HepG2 (cell line): ENCODE results near the gene TPM2. TPM values are rescaled to one million over a fixed set of nuclear protein-coding genes. Genes with fewer than 3 reads are reported as not detected.
A peak's percentile ranks its signal among the peaks of the same experiment; 100 is the strongest.

ENCODE experiments used
- SALL1 ChIP-seq: sonication (generic); formaldehyde crosslinking; IDR thresholded peaks from 2 replicates; pipeline ENCODE4 v1.8.0; 2022; ENCODE audit warnings: mild to moderate bottlenecking, missing genetic modification reagents
- SOX5 ChIP-seq: IDR thresholded peaks from 2 replicates; pipeline ENCODE4 v1.6.1; 2016; ENCODE audit warnings: borderline replicate concordance
- THAP11 ChIP-seq: IDR thresholded peaks from 2 replicates; pipeline ENCODE4 v1.6.1; 2016; ENCODE audit warnings: missing biosample characterization, missing genetic modification reagents
- ZMYM3 ChIP-seq: sonication (generic); formaldehyde crosslinking; IDR thresholded peaks from 2 replicates; pipeline ENCODE4 v1.5.1; 2020; ENCODE audit warnings: mild to moderate bottlenecking, missing genetic modification reagents
- ZNF543 ChIP-seq: sonication (generic); formaldehyde crosslinking; IDR thresholded peaks from 2 replicates; pipeline ENCODE4 v1.4.0; 2020; ENCODE audit warnings: mild to moderate bottlenecking, missing genetic modification reagents
- ZNF558 ChIP-seq: sonication (generic); formaldehyde crosslinking; IDR thresholded peaks from 2 replicates; pipeline ENCODE4 v1.9.0; 2022; ENCODE audit warnings: mild to moderate bottlenecking, missing genetic modification reagents, borderline replicate concordance
- polyA plus RNA-seq, 8 experiments: library from polyadenylated mRNA; depleted of rRNA in 3 of 8; stranded (reverse) in 7 of 8; unstranded in 1 of 8; fragments of >200 nt; fragmentation: Illumina TruSeq in 4 of 8; extraction: Trizol in 4 of 8; gene quantifications; 2 replicates each; pipeline versions ENCODE4 v1.2.1 to v1.2.3, GENCODE V29; 2011 to 2016; ENCODE audit warnings: low read depth in 4 of 8, missing spikeins in 1 of 8, mixed read lengths in 1 of 8; ENCODE audit not compliant: insufficient read depth in 1 of 8
- total RNA-seq, 5 experiments: library from RNA; depleted of rRNA; stranded (reverse); fragments of >200 nt; fragmentation: Illumina TruSeq; extraction: Trizol; gene quantifications; 2 replicates each; pipeline ENCODE4 v1.2.3, GENCODE V29; 2016; ENCODE audit warnings: low read depth in 1 of 5
- TF ChIP-seq, protein P1 (sequence below): IDR thresholded peaks from 2 replicates; pipeline ENCODE4 v1.6.1; 2018; ENCODE audit warnings: missing genetic modification reagents
- TF ChIP-seq, protein P2 (sequence below): IDR thresholded peaks from 2 replicates; pipeline ENCODE4 v1.6.1; 2016
- TF ChIP-seq, protein P3 (sequence below), 2 experiments: sonication (generic) in 1 of 2; formaldehyde crosslinking in 1 of 2; IDR thresholded peaks; 2 replicates each; pipeline versions ENCODE4 v1.4.0 to v1.6.1; 2016 to 2020; ENCODE audit warnings: borderline replicate concordance in 1 of 2, low read depth in 1 of 2, mild to moderate bottlenecking in 1 of 2, missing genetic modification reagents in 1 of 2
- TF ChIP-seq, protein P4 (sequence below): sonication (generic); formaldehyde crosslinking; IDR thresholded peaks from 2 replicates; pipeline ENCODE4 v1.4.0; 2020; ENCODE audit warnings: missing genetic modification reagents, borderline replicate concordance
- TF ChIP-seq, protein P5 (sequence below): sonication (generic); formaldehyde crosslinking; IDR thresholded peaks from 2 replicates; pipeline ENCODE4 v1.4.0; 2020; ENCODE audit warnings: missing genetic modification reagents, borderline replicate concordance

TPM2 gene
- total and polyA plus RNA-seq, 2 of the 13 experiments (the other 11 are each of a cell fraction or from before 2014, with no cell fraction given), result 3.1 to 10.7 TPM

DNA sequence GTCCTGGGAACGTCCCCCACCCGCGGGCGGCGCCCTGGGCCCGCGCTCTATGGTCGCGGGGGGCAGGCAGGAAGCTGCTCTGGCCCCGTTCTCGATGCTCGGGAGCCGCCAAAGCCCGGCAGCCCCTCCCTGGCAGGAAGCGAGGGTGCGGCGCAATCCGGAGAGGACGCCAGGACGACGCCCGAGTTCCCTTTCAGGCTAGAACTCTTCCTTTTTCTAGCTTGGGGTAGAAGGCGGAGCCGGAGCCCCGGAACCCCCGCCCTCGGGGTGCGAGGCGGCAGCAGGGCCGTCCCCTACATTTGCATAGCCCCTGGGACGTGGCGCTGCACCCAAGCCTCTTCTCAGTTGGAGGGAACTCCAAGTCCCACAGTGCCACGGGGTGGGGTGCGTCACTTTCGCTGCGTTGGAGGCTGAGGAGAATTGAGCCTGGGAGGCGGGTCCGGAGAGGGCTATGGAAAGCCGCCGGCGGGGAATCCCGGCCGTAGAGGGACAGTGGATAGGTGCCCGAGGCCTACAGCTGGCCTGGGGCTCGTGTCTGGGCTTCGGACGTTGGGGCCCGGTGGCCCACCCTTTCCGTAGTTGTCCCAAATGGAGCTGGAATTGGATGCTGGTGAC, 42.6 kb upstream of the TPM2 start, which contains the start of the genes CREB3 and TLN1 (continued):
- TF ChIP-seq ZMYM3 (CRISPR knock-in tag) (no peak; the same call in 1 of the 2 replicates), SALL1 (CRISPR knock-in tag) (peak; percentile 83), SOX5 (CRISPR knock-in tag) (peak; percentile 53; the same call in 1 of the 2 replicates), ZNF543 (CRISPR knock-in tag) (0 out of 2 replicates have a peak, but pooled peaks have one; percentile 75), ZNF558 (CRISPR knock-in tag) (peak; percentile 90), THAP11 (CRISPR knock-in tag) (peak; percentile 97)
- TF ChIP-seq, protein P1, sequence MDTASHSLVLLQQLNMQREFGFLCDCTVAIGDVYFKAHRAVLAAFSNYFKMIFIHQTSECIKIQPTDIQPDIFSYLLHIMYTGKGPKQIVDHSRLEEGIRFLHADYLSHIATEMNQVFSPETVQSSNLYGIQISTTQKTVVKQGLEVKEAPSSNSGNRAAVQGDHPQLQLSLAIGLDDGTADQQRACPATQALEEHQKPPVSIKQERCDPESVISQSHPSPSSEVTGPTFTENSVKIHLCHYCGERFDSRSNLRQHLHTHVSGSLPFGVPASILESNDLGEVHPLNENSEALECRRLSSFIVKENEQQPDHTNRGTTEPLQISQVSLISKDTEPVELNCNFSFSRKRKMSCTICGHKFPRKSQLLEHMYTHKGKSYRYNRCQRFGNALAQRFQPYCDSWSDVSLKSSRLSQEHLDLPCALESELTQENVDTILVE, result peak; percentile 99
- TF ChIP-seq, protein P2, sequence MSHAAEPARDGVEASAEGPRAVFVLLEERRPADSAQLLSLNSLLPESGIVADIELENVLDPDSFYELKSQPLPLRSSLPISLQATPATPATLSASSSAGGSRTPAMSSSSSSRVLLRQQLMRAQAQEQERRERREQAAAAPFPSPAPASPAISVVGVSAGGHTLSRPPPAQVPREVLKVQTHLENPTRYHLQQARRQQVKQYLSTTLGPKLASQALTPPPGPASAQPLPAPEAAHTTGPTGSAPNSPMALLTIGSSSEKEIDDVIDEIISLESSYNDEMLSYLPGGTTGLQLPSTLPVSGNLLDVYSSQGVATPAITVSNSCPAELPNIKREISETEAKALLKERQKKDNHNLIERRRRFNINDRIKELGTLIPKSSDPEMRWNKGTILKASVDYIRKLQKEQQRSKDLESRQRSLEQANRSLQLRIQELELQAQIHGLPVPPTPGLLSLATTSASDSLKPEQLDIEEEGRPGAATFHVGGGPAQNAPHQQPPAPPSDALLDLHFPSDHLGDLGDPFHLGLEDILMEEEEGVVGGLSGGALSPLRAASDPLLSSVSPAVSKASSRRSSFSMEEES (CRISPR knock-in tag), result 0 out of 2 replicates have a peak, but pooled peaks have one; percentile 18
- TF ChIP-seq, protein P3, sequence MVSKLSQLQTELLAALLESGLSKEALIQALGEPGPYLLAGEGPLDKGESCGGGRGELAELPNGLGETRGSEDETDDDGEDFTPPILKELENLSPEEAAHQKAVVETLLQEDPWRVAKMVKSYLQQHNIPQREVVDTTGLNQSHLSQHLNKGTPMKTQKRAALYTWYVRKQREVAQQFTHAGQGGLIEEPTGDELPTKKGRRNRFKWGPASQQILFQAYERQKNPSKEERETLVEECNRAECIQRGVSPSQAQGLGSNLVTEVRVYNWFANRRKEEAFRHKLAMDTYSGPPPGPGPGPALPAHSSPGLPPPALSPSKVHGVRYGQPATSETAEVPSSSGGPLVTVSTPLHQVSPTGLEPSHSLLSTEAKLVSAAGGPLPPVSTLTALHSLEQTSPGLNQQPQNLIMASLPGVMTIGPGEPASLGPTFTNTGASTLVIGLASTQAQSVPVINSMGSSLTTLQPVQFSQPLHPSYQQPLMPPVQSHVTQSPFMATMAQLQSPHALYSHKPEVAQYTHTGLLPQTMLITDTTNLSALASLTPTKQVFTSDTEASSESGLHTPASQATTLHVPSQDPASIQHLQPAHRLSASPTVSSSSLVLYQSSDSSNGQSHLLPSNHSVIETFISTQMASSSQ (IDR thresholded peaks at IDR 0.05; ENCODE audit: low read depth), result peak; percentile 35; the same call in 1 of the 2 replicates
- TF ChIP-seq, protein P3 (CRISPR knock-in tag; IDR thresholded peaks at IDR 0.05; ENCODE audit: borderline replicate concordance), result no peak; the same call in 1 of the 2 replicates
- TF ChIP-seq, protein P4, sequence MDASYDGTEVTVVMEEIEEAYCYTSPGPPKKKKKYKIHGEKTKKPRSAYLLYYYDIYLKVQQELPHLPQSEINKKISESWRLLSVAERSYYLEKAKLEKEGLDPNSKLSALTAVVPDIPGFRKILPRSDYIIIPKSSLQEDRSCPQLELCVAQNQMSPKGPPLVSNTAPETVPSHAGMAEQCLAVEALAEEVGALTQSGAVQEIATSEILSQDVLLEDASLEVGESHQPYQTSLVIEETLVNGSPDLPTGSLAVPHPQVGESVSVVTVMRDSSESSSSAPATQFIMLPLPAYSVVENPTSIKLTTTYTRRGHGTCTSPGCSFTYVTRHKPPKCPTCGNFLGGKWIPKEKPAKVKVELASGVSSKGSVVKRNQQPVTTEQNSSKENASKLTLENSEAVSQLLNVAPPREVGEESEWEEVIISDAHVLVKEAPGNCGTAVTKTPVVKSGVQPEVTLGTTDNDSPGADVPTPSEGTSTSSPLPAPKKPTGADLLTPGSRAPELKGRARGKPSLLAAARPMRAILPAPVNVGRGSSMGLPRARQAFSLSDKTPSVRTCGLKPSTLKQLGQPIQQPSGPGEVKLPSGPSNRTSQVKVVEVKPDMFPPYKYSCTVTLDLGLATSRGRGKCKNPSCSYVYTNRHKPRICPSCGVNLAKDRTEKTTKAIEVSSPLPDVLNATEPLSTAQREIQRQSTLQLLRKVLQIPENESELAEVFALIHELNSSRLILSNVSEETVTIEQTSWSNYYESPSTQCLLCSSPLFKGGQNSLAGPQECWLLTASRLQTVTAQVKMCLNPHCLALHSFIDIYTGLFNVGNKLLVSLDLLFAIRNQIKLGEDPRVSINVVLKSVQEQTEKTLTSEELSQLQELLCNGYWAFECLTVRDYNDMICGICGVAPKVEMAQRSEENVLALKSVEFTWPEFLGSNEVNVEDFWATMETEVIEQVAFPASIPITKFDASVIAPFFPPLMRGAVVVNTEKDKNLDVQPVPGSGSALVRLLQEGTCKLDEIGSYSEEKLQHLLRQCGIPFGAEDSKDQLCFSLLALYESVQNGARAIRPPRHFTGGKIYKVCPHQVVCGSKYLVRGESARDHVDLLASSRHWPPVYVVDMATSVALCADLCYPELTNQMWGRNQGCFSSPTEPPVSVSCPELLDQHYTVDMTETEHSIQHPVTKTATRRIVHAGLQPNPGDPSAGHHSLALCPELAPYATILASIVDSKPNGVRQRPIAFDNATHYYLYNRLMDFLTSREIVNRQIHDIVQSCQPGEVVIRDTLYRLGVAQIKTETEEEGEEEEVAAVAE (CRISPR knock-in tag), result no peak
- TF ChIP-seq, protein P5, sequence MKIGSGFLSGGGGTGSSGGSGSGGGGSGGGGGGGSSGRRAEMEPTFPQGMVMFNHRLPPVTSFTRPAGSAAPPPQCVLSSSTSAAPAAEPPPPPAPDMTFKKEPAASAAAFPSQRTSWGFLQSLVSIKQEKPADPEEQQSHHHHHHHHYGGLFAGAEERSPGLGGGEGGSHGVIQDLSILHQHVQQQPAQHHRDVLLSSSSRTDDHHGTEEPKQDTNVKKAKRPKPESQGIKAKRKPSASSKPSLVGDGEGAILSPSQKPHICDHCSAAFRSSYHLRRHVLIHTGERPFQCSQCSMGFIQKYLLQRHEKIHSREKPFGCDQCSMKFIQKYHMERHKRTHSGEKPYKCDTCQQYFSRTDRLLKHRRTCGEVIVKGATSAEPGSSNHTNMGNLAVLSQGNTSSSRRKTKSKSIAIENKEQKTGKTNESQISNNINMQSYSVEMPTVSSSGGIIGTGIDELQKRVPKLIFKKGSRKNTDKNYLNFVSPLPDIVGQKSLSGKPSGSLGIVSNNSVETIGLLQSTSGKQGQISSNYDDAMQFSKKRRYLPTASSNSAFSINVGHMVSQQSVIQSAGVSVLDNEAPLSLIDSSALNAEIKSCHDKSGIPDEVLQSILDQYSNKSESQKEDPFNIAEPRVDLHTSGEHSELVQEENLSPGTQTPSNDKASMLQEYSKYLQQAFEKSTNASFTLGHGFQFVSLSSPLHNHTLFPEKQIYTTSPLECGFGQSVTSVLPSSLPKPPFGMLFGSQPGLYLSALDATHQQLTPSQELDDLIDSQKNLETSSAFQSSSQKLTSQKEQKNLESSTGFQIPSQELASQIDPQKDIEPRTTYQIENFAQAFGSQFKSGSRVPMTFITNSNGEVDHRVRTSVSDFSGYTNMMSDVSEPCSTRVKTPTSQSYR (CRISPR knock-in tag), result peak; percentile 58; the same call in 1 of the 2 replicates
